ENCODE data around the gene ARSG. TPM values are rescaled to one million over a fixed set of nuclear protein-coding genes. Genes with fewer than 3 reads are reported as not detected.

ARSG gene
- total and polyA plus RNA-seq, 2 of the 13 experiments (the other 11 are each of a cell fraction or from before 2014, with no cell fraction given) = 3.7 to 15.2 TPM

GRCh38 chr17:68456339-68457167 lies 165.3 kb downstream of the ARSG start (continued):
- TF ChIP-seq, protein P1, sequence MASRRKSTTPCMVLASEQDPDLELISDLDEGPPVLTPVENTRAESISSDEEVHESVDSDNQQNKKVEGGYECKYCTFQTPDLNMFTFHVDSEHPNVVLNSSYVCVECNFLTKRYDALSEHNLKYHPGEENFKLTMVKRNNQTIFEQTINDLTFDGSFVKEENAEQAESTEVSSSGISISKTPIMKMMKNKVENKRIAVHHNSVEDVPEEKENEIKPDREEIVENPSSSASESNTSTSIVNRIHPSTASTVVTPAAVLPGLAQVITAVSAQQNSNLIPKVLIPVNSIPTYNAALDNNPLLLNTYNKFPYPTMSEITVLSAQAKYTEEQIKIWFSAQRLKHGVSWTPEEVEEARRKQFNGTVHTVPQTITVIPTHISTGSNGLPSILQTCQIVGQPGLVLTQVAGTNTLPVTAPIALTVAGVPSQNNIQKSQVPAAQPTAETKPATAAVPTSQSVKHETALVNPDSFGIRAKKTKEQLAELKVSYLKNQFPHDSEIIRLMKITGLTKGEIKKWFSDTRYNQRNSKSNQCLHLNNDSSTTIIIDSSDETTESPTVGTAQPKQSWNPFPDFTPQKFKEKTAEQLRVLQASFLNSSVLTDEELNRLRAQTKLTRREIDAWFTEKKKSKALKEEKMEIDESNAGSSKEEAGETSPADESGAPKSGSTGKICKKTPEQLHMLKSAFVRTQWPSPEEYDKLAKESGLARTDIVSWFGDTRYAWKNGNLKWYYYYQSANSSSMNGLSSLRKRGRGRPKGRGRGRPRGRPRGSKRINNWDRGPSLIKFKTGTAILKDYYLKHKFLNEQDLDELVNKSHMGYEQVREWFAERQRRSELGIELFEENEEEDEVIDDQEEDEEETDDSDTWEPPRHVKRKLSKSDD (CRISPR knock-in tag; IDR thresholded peaks at IDR 0.05; ENCODE audit: low read depth) = 0 out of 2 replicates have a peak, but pooled peaks have one; percentile 75
- TF ChIP-seq ELF1 (CRISPR knock-in tag; IDR thresholded peaks at IDR 0.05) = 0 out of 2 replicates have a peak, but pooled peaks have one; percentile 39
- peak; percentile 56; the same call in 1 of the 2 replicates for TF ChIP-seq ARID4A (CRISPR knock-in tag; IDR thresholded peaks at IDR 0.05; ENCODE audit: borderline replicate concordance)
- peak; percentile 68; the same call in 1 of the 2 replicates for TF ChIP-seq MEIS2 (CRISPR knock-in tag; IDR thresholded peaks at IDR 0.05)
- peak; percentile 66; the same call in 1 of the 2 replicates for TF ChIP-seq ZNF350 (CRISPR knock-in tag; IDR thresholded peaks at IDR 0.05; ENCODE audit: borderline replicate concordance, low read depth)
- 0 out of 2 replicates have a peak, but pooled peaks have one; percentile 49 for TF ChIP-seq ZNF550 (CRISPR knock-in tag; IDR thresholded peaks at IDR 0.05; ENCODE audit: borderline replicate concordance)
- TF ChIP-seq ZSCAN12 (CRISPR knock-in tag; IDR thresholded peaks at IDR 0.05) = no peak
- TF ChIP-seq CEBPG (CRISPR knock-in tag; IDR thresholded peaks at IDR 0.05) = no peak
- no peak for TF ChIP-seq ZNF644 (CRISPR knock-in tag; IDR thresholded peaks at IDR 0.05; ENCODE audit: low read depth)
- TF ChIP-seq ZNF468 (CRISPR knock-in tag; IDR thresholded peaks at IDR 0.05) = 0 out of 2 replicates have a peak, but pooled peaks have one; percentile 16
- TF ChIP-seq POLR2AphosphoS2 (IDR thresholded peaks at IDR 0.05; ENCODE audit: low read depth, low read length) = no peak
- no peak for TF ChIP-seq ZNF556 (CRISPR knock-in tag; IDR thresholded peaks at IDR 0.05; ENCODE audit: borderline replicate concordance)
- no peak for TF ChIP-seq ZNF570 (CRISPR knock-in tag; IDR thresholded peaks at IDR 0.05; ENCODE audit: borderline replicate concordance)
- TF ChIP-seq EP300 (IDR thresholded peaks at IDR 0.05; ENCODE audit: low read depth in 2 of 2, low read length in 2 of 2) = 0 out of 4 replicates have a peak, but pooled peaks of 1 of the 2 experiments have one; percentile 2
- no peak for TF ChIP-seq EP300 (CRISPR knock-in tag; IDR thresholded peaks at IDR 0.05; ENCODE audit: borderline replicate concordance)
- peak in 1 of 2 experiments; percentile 63; a peak in 1 of 4 replicates for TF ChIP-seq HMGXB4 (CRISPR knock-in tag; IDR thresholded peaks at IDR 0.05; ENCODE audit: borderline replicate concordance in 1 of 2, low read depth in 1 of 2)
- 0 out of 2 replicates have a peak, but pooled peaks have one; percentile 25 for TF ChIP-seq ARID3A (IDR thresholded peaks at IDR 0.05; ENCODE audit: low read depth, low read length)
